Measurements from ENCODE around the gene KRT82. TPM values are rescaled to one million over a fixed set of nuclear protein-coding genes. Genes with fewer than 3 reads are reported as not detected.

KRT82 gene
- total RNA-seq, 5 donors from 2014 or later (not counting 1 experiment from before 2014, with no cell fraction given) = not detected

DNA sequence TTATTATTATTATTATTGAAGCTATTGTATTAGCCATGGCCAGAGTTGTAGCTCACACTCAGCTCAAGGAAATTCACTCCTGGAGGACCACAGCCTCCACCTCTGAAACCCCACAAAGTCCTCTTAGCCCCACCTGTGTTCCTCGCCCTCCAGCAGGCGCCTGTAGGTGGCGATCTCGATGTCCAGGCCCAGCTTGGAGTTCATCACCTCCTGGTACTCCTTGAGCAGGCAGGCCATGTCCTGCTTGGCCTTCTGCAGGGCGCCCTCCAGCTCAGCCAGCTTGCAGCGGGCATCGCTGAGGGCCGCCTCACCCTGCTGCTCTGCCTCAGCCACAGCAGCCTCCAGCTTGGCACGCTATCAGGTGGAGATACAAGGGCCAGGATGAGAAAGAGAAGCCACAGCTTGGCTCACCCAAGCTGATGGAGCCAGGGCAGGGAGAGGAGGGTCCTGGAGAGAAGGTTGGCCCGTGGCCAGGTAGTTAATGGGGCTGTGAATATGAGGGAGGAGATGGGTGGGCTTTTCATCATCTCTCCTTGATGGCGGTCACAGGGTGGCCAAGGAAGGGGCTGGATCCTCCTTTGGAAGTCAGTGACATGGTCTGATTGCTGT, 43.9 kb downstream of the KRT82 start:
- ChIA-PET POLR2A (no interaction called here), CTCF (interaction anchor here (0.9 to 1.4 kb wide), 3 partner anchors 11 kb away, joined by 3 to 6 read pairs (median 5); no protein-coding TSS in a partner anchor)
- Histone ChIP-seq H3K9me3 (no peaks in the 10 kb centered on the region), H3K4me3 (ENCODE audit: control insufficient read depth in 1 of 2, extremely low read depth in 1 of 2, low read length in 1 of 2) (no peak overlapping the region), H3K27me3 (replicated peaks in 1 of 2; ENCODE audit: control insufficient read depth in 2 of 2, extremely low read depth in 1 of 2, insufficient read depth in 2 of 2, low read length in 1 of 2) (peaks cover 0 to 38% of the 10 kb centered on the region in 2 experiments), H3K36me3 (ENCODE audit: control insufficient read depth in 2 of 2, extremely low read depth in 1 of 2, insufficient read depth in 1 of 2, low read length in 1 of 2) (no peaks in the 10 kb centered on the region), H3K4me1 (ENCODE audit: control insufficient read depth in 1 of 2, extremely low read depth in 1 of 2, insufficient read depth in 2 of 2, low read length in 2 of 2) (peaks cover 13 to 35% of the 10 kb centered on the region in 2 experiments), H3K27ac (ENCODE audit: low read length) (no peak overlapping the region)
- WGBS (ENCODE audit: insufficient coverage) = 84% methylated on average over 10 of the region's 11 CpGs
- H3K27me3 Mint-ChIP-seq = peaks cover 4 to 5% of the 10 kb centered on the region in 2 donors
- peaks cover 22 to 28% (median 23%) of the 10 kb centered on the region in 3 donors for H3K4me1 Mint-ChIP-seq
- H3K27ac Mint-ChIP-seq = no peak overlapping the region
- ATAC-seq (replicated peaks in 1 of 4) = no peak
- no peaks in the 10 kb centered on the region for H3K36me3 Mint-ChIP-seq
- no peak overlapping the region for H3K4me3 Mint-ChIP-seq
- no peaks in the 10 kb centered on the region for H3K9me3 Mint-ChIP-seq
- peak in 1 of 35 experiments; percentile 8 for DNase-seq

DNA sequence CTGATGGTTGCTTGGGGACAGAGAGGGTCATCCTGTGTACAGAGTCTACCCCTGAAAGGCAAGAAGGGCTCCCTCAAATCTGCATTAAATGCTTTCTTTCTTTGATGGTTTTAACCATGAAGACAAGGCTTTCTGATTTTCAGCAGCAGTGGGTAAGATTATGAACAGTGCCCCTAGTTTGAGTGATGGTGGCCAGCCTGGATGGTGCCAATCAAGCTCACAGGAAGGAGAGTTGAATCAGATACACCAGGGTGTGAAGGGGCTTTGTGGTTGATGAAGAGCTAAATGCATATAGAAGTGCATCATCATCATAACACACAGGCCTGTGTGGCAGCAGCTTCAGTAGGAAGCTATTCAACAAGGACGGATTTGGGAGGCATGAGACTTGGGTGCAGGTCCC, 44.6 kb downstream of the KRT82 start:
- no peak overlapping the region for H3K4me3 Mint-ChIP-seq
- H3K27me3 Mint-ChIP-seq = peaks cover 4% of the 10 kb centered on the region in 2 donors
- Histone ChIP-seq H3K9me3 (no peaks in the 10 kb centered on the region), H3K4me1 (ENCODE audit: control insufficient read depth in 1 of 2, extremely low read depth in 1 of 2, insufficient read depth in 2 of 2, low read length in 2 of 2) (peaks cover 13 to 35% of the 10 kb centered on the region in 2 experiments), H3K4me3 (ENCODE audit: control insufficient read depth in 1 of 2, extremely low read depth in 1 of 2, low read length in 1 of 2) (no peak overlapping the region), H3K36me3 (ENCODE audit: control insufficient read depth in 2 of 2, extremely low read depth in 1 of 2, insufficient read depth in 1 of 2, low read length in 1 of 2) (no peaks in the 10 kb centered on the region), H3K27me3 (replicated peaks in 1 of 2; ENCODE audit: control insufficient read depth in 2 of 2, extremely low read depth in 1 of 2, insufficient read depth in 2 of 2, low read length in 1 of 2) (peaks cover 0 to 39% of the 10 kb centered on the region in 2 experiments), H3K27ac (ENCODE audit: low read length) (no peak overlapping the region)
- H3K27ac Mint-ChIP-seq = no peak overlapping the region
- H3K9me3 Mint-ChIP-seq = no peaks in the 10 kb centered on the region
- ATAC-seq (replicated peaks in 1 of 4) = no peak
- DNase-seq = peak in 1 of 35 experiments; percentile 17
- peaks cover 22 to 28% (median 23%) of the 10 kb centered on the region in 3 donors for H3K4me1 Mint-ChIP-seq
- CTCF ChIA-PET = interaction anchor here (0.9 to 1.4 kb wide), 3 partner anchors 10 to 11 kb away, joined by 3 to 6 read pairs (median 5); no protein-coding TSS in a partner anchor
- H3K36me3 Mint-ChIP-seq = no peaks in the 10 kb centered on the region
- POLR2A ChIA-PET = no interaction called here
- no CpG with 5 or more reads among the region's 1 CpG for WGBS (ENCODE audit: insufficient coverage)

DNA sequence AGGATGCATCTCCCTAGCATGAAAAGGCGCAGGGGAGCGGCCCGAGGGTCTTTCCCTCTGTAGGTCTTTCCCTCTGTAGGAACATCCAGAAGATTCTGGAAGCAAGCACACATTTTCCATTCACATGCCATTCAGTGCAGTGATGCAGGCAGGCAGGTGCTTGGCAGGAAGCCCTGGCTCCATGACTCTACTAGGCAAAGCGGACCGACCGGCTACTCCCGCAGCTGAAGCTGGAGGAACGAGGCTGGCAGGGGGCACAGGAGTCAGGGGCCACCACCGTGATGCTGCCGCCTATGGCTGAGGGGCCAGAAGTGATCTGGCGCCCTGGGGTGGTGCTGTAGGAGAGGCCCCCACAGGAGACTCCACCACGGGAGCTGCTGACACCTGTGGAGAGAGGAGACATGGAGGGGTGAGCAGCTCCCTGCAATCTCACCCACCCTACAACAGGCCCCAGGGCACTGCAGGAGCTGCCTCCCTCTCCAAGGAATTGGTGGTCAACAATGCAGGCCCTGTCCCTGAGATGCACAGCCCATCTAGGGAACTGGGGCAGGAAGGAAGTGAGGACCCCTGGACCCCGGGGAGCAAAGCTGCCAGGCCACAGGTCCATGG, 45.4 kb downstream of the KRT82 start:
- ChIA-PET POLR2A (no interaction called here), CTCF (interaction anchor here in 1 of 2 donors (1.4 kb wide), 1 partner anchor 12 kb away, joined by 6 read pairs; no protein-coding TSS in a partner anchor)
- no peaks in the 10 kb centered on the region for H3K36me3 Mint-ChIP-seq
- no peak for DNase-seq
- Histone ChIP-seq H3K27me3 (replicated peaks in 1 of 2; ENCODE audit: control insufficient read depth in 2 of 2, extremely low read depth in 1 of 2, insufficient read depth in 2 of 2, low read length in 1 of 2) (peaks cover 0 to 46% of the 10 kb centered on the region in 2 experiments), H3K36me3 (ENCODE audit: control insufficient read depth in 2 of 2, extremely low read depth in 1 of 2, insufficient read depth in 1 of 2, low read length in 1 of 2) (no peaks in the 10 kb centered on the region), H3K9me3 (no peaks in the 10 kb centered on the region), H3K4me1 (ENCODE audit: control insufficient read depth in 1 of 2, extremely low read depth in 1 of 2, insufficient read depth in 2 of 2, low read length in 2 of 2) (peaks cover 13 to 35% of the 10 kb centered on the region in 2 experiments), H3K4me3 (ENCODE audit: control insufficient read depth in 1 of 2, extremely low read depth in 1 of 2, low read length in 1 of 2) (no peak overlapping the region), H3K27ac (ENCODE audit: low read length) (no peak overlapping the region)
- H3K27ac Mint-ChIP-seq = no peak overlapping the region
- H3K9me3 Mint-ChIP-seq = no peaks in the 10 kb centered on the region
- H3K4me3 Mint-ChIP-seq = no peak overlapping the region
- peaks cover 0 to 4% of the 10 kb centered on the region in 2 donors for H3K27me3 Mint-ChIP-seq
- H3K4me1 Mint-ChIP-seq = peaks cover 22 to 28% (median 23%) of the 10 kb centered on the region in 3 donors
- no peak for ATAC-seq (replicated peaks in 1 of 4)
- WGBS (ENCODE audit: insufficient coverage) = 95% methylated on average over 11 of the region's 13 CpGs

DNA sequence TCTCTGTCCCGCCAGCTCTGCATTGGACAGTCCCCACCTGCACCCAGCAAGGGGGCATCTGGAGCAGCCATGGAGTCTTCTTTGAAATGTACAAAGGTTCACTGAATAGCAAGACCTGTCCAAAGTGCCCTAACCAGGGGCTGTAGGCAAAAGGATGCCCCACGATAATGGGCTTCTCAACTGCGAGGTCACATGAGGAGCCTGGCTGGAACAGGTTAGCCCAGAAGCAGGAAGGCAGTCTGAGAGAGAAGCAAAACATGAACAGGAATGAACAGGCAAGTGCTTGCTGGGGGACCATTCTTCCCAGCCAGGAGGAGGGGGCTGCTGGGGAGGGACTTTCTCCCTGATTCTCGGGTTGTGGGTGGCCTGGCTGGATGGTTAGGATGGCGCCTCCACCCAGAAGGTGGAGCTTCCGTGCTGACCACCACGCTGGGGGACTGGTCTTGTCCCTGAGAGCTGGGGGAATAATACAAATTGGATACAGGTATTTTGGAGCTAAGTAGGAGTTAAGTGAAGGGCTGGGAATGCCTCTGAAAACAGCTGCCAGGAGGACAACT, 46.0 kb downstream of the KRT82 start:
- Histone ChIP-seq H3K27me3 (replicated peaks in 1 of 2; ENCODE audit: control insufficient read depth in 2 of 2, extremely low read depth in 1 of 2, insufficient read depth in 2 of 2, low read length in 1 of 2) (peaks cover 0 to 47% of the 10 kb centered on the region in 2 experiments), H3K27ac (ENCODE audit: low read length) (no peak overlapping the region), H3K4me1 (ENCODE audit: control insufficient read depth in 1 of 2, extremely low read depth in 1 of 2, insufficient read depth in 2 of 2, low read length in 2 of 2) (peaks cover 13 to 35% of the 10 kb centered on the region in 2 experiments), H3K4me3 (ENCODE audit: control insufficient read depth in 1 of 2, extremely low read depth in 1 of 2, low read length in 1 of 2) (no peak overlapping the region), H3K36me3 (ENCODE audit: control insufficient read depth in 2 of 2, extremely low read depth in 1 of 2, insufficient read depth in 1 of 2, low read length in 1 of 2) (no peaks in the 10 kb centered on the region), H3K9me3 (no peaks in the 10 kb centered on the region)
- DNase-seq = no peak
- CTCF ChIA-PET = no interaction called here
- ATAC-seq (replicated peaks in 1 of 4) = no peak
- POLR2A ChIA-PET = no interaction called here
- no peaks in the 10 kb centered on the region for H3K9me3 Mint-ChIP-seq
- H3K4me1 Mint-ChIP-seq = peaks cover 22 to 28% (median 23%) of the 10 kb centered on the region in 3 donors
- H3K36me3 Mint-ChIP-seq = no peaks in the 10 kb centered on the region
- peaks cover 0 to 4% of the 10 kb centered on the region in 2 donors for H3K27me3 Mint-ChIP-seq
- 87% methylated on average over 7 of the region's 7 CpGs for WGBS (ENCODE audit: insufficient coverage)
- H3K27ac Mint-ChIP-seq = no peak overlapping the region
- H3K4me3 Mint-ChIP-seq = no peak overlapping the region

DNA sequence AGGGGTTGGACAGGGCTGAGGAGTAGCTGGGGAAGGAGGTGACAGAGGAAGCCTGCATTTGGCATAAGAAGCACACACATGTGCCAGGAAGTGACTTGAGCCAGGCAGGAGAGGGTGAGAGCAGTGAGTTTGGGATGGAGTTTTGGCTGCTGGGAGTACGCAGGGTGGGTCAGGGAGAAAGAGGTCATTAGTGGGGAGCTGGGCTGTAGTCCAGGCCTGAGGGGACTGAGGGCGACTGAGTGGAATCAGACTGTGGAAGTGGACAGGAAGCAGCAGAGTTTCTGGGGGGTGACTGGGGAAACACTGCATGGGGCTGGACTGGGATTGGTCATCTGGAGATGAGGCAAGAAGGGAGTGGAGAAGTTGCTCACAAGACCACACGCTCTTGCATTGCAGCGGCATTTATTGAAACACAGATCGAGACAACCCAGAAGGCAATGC, 46.5 kb downstream of the KRT82 start:
- Histone ChIP-seq H3K27ac (ENCODE audit: low read length) (no peak overlapping the region), H3K4me1 (ENCODE audit: control insufficient read depth in 1 of 2, extremely low read depth in 1 of 2, insufficient read depth in 2 of 2, low read length in 2 of 2) (peaks cover 13 to 35% of the 10 kb centered on the region in 2 experiments), H3K4me3 (ENCODE audit: control insufficient read depth in 1 of 2, extremely low read depth in 1 of 2, low read length in 1 of 2) (no peak overlapping the region), H3K9me3 (no peaks in the 10 kb centered on the region), H3K36me3 (ENCODE audit: control insufficient read depth in 2 of 2, extremely low read depth in 1 of 2, insufficient read depth in 1 of 2, low read length in 1 of 2) (no peaks in the 10 kb centered on the region), H3K27me3 (replicated peaks in 1 of 2; ENCODE audit: control insufficient read depth in 2 of 2, extremely low read depth in 1 of 2, insufficient read depth in 2 of 2, low read length in 1 of 2) (peaks cover 0 to 46% of the 10 kb centered on the region in 2 experiments)
- H3K9me3 Mint-ChIP-seq = no peaks in the 10 kb centered on the region
- 94% methylated on average over 4 of the region's 5 CpGs for WGBS (ENCODE audit: insufficient coverage)
- POLR2A ChIA-PET = no interaction called here
- peaks cover 22 to 28% (median 23%) of the 10 kb centered on the region in 3 donors for H3K4me1 Mint-ChIP-seq
- CTCF ChIA-PET = no interaction called here
- H3K36me3 Mint-ChIP-seq = no peaks in the 10 kb centered on the region
- no peaks in the 10 kb centered on the region for H3K27me3 Mint-ChIP-seq
- peak overlapping the region; percentile 33 to 62 for H3K27ac Mint-ChIP-seq
- H3K4me3 Mint-ChIP-seq = no peak overlapping the region
- no peak for ATAC-seq (replicated peaks in 1 of 4)
- no peak for DNase-seq

DNA sequence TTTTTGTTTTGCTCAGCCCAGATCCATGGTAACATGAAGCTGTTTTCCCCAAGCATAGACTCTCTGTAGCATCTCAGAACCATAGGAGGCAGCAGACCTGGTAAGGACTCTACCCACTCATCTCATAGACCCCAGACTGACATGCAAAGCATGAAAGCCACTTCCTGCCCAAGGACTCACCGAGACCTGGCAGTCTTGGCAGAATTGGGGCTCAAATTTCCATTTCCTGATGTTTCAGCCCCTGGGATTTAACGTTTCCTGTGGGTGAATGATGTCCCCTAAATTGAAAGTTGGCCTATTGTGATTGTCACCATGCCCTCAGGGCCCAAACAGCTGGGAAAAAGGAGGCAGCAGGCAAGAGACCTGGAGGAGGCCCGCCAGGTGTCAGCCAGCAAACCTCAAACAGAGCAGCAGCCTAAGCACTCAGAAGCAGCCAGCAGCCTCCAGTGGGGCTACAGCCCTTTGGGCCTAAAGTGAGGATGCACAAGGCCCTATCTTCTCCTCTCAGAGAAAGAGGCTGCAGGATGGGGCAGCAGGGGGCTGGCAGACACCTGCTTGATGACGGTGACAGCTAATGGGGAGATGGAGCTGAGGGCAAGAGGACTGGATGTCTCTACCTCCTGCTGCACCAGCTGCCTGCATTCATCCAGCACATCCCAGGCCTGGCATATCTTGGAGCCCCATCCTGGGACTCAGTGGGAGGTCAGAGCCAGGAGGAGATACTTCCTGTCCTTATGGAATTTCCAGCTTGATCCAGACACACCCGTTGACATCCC, 47.4 kb downstream of the KRT82 start:
- Histone ChIP-seq H3K4me3 (ENCODE audit: control insufficient read depth in 1 of 2, extremely low read depth in 1 of 2, low read length in 1 of 2) (peak overlapping the region in 1 of 2 donors; percentile 2), H3K9me3 (no peaks in the 10 kb centered on the region), H3K36me3 (ENCODE audit: control insufficient read depth in 2 of 2, extremely low read depth in 1 of 2, insufficient read depth in 1 of 2, low read length in 1 of 2) (no peaks in the 10 kb centered on the region), H3K27ac (ENCODE audit: low read length) (no peak overlapping the region), H3K4me1 (ENCODE audit: control insufficient read depth in 1 of 2, extremely low read depth in 1 of 2, insufficient read depth in 2 of 2, low read length in 2 of 2) (peaks cover 13 to 35% of the 10 kb centered on the region in 2 experiments), H3K27me3 (replicated peaks in 1 of 2; ENCODE audit: control insufficient read depth in 2 of 2, extremely low read depth in 1 of 2, insufficient read depth in 2 of 2, low read length in 1 of 2) (peaks cover 0 to 45% of the 10 kb centered on the region in 2 experiments)
- peak; percentile 91 to 99 (median 96) for ATAC-seq (replicated peaks in 1 of 4)
- peaks cover 0 to 4% of the 10 kb centered on the region in 2 donors for H3K27me3 Mint-ChIP-seq
- H3K27ac Mint-ChIP-seq = peak overlapping the region; percentile 65 to 69
- H3K4me1 Mint-ChIP-seq = peaks cover 22 to 28% (median 23%) of the 10 kb centered on the region in 3 donors
- no peaks in the 10 kb centered on the region for H3K9me3 Mint-ChIP-seq
- POLR2A ChIA-PET = no interaction called here
- 6% methylated on average over 3 of the region's 5 CpGs for WGBS (ENCODE audit: insufficient coverage)
- peak in 22 of 35 experiments; percentile 6 to 60 (median 22) for DNase-seq
- H3K4me3 Mint-ChIP-seq = peak overlapping the region in 1 of 3 donors; percentile 56
- H3K36me3 Mint-ChIP-seq = no peaks in the 10 kb centered on the region
- CTCF ChIA-PET = no interaction called here

Data from T-cell (primary cell).